Measurements from ENCODE around the gene SPRY1. TPM values are rescaled to one million over a fixed set of nuclear protein-coding genes. Genes with fewer than 3 reads are reported as not detected.
A peak's percentile ranks its signal among the peaks of the same experiment; 100 is the strongest.

The SPRY1 gene
- total and polyA plus RNA-seq, 9 of the 15 experiments (the other 6 are each of a cell fraction or from before 2014, with no cell fraction given): 0.18 to 1.9 (median 0.45) TPM; not detected in 1

DNA sequence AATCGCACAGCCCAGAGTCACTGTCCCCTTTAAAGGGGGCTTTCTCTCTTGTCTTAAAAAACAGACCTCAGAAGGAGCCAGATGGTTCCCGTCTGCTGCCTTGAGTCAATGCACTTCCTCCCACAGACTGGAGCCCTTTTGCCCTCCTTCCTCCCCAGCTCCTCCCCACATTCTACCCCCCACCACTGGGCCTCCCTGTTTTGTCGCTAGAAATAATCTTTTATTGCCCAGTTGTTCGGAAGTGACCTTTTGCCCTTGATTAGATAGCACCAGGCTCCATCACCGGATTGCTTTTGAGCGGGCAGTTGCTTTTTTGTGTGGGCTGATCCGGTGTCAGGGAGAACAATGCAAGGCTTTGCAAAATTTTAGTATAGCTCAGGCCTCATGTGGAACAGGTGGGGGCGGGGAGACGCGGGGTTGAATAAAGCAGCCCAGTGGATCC, 47.7 kb downstream of the SPRY1 start:
- in situ Hi-C loops (cut with MboI) (no loop called here), intact Hi-C loops (cut with micrococcal nuclease) (loop anchor here (5.0 kb wide), 1 partner anchor 47 kb away; the partner anchor contains the start of gene SPRY1)
- Histone ChIP-seq H3K4me2 (ENCODE audit: insufficient read depth, low read length) (peak overlapping the region; percentile 29), H3K9me1 (ENCODE audit: control insufficient read depth, insufficient read depth, low read length) (no peaks in the 10 kb centered on the region), H2AFZ (ENCODE audit: low read depth, low read length) (peak overlapping the region; percentile 86), H3K27me3 (ENCODE audit: control insufficient read depth in 2 of 2, insufficient read depth in 2 of 2, low read length in 2 of 2) (no peaks in the 10 kb centered on the region), H3K9ac (ENCODE audit: insufficient read depth in 1 of 2, low read depth in 2 of 2, low read length in 2 of 2) (no peak overlapping the region; a peak in 2 of 4 replicates), H3K27ac (ENCODE audit: extremely low read depth, low read depth, low read length) (peak overlapping the region; percentile 54), H3K79me2 (ENCODE audit: control insufficient read depth, insufficient read depth, low read length) (no peaks in the 10 kb centered on the region), H3K4me3 (no peak overlapping the region), H3K36me3 (ENCODE audit: control insufficient read depth, insufficient read depth, low read length) (no peaks in the 10 kb centered on the region), H4K20me1 (replicated peaks; ENCODE audit: control insufficient read depth, insufficient read depth, low read length) (no peaks in the 10 kb centered on the region), H3K9me3 (replicated peaks; ENCODE audit: control insufficient read depth, insufficient read depth, low read depth, low read length) (no peaks in the 10 kb centered on the region), H3K4me1 (replicated peaks in 1 of 2; ENCODE audit: control insufficient read depth in 2 of 2, insufficient read depth in 2 of 2, low read length in 2 of 2) (peaks cover 0 to 8% of the 10 kb centered on the region in 2 experiments; a peak in 4 of 5 replicates)
- BruUV-seq (replicated peaks): no TSS peak
- DNase-seq (ENCODE audit: extremely low read depth in 1 of 4, low spot score in 3 of 4) (peak; percentile 39 to 72 (median 58)), ATAC-seq (peak; percentile 95), FAIRE-seq (peak; percentile 78)
- CTCF ChIA-PET (ENCODE audit: low intra/inter-chr PET ratio): no interaction called here
- POLR2A ChIA-PET: no interaction called here
- WGBS (ENCODE audit: insufficient coverage, low coverage, missing lambda C conversion rate): 4% methylated on average over 10 of the region's 10 CpGs
- TF ChIP-seq, protein P1, sequence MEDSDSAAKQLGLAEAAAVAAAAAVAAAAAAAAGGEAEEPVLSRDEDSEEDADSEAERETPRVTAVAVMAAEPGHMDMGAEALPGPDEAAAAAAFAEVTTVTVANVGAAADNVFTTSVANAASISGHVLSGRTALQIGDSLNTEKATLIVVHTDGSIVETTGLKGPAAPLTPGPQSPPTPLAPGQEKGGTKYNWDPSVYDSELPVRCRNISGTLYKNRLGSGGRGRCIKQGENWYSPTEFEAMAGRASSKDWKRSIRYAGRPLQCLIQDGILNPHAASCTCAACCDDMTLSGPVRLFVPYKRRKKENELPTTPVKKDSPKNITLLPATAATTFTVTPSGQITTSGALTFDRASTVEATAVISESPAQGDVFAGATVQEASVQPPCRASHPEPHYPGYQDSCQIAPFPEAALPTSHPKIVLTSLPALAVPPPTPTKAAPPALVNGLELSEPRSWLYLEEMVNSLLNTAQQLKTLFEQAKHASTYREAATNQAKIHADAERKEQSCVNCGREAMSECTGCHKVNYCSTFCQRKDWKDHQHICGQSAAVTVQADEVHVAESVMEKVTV (CRISPR knock-in tag; IDR thresholded peaks at IDR 0.05): no peak
- TF ChIP-seq SRSF3 (IDR thresholded peaks at IDR 0.05; ENCODE audit: insufficient read depth, low read length): no peak
- no peak for TF ChIP-seq HNRNPK (IDR thresholded peaks at IDR 0.05; ENCODE audit: low read depth, low read length, poor library complexity, severe bottlenecking)
- TF ChIP-seq HDAC2 (IDR thresholded peaks at IDR 0.05): no peak
- TF ChIP-seq, protein P2, sequence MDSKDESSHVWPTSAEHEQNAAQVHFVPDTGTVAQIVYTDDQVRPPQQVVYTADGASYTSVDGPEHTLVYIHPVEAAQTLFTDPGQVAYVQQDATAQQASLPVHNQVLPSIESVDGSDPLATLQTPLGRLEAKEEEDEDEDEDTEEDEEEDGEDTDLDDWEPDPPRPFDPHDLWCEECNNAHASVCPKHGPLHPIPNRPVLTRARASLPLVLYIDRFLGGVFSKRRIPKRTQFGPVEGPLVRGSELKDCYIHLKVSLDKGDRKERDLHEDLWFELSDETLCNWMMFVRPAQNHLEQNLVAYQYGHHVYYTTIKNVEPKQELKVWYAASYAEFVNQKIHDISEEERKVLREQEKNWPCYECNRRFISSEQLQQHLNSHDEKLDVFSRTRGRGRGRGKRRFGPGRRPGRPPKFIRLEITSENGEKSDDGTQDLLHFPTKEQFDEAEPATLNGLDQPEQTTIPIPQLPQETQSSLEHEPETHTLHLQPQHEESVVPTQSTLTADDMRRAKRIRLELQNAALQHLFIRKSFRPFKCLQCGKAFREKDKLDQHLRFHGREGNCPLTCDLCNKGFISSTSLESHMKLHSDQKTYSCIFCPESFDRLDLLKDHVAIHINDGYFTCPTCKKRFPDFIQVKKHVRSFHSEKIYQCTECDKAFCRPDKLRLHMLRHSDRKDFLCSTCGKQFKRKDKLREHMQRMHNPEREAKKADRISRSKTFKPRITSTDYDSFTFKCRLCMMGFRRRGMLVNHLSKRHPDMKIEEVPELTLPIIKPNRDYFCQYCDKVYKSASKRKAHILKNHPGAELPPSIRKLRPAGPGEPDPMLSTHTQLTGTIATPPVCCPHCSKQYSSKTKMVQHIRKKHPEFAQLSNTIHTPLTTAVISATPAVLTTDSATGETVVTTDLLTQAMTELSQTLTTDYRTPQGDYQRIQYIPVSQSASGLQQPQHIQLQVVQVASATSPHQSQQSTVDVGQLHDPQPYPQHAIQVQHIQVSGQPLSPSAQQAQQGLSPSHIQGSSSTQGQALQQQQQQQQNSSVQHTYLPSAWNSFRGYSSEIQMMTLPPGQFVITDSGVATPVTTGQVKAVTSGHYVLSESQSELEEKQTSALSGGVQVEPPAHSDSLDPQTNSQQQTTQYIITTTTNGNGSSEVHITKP (IDR thresholded peaks at IDR 0.05; ENCODE audit: partially characterized antibody): no peak
- no peak for TF ChIP-seq KDM2B (CRISPR knock-in tag; IDR thresholded peaks at IDR 0.05)
- TF ChIP-seq, protein P3, sequence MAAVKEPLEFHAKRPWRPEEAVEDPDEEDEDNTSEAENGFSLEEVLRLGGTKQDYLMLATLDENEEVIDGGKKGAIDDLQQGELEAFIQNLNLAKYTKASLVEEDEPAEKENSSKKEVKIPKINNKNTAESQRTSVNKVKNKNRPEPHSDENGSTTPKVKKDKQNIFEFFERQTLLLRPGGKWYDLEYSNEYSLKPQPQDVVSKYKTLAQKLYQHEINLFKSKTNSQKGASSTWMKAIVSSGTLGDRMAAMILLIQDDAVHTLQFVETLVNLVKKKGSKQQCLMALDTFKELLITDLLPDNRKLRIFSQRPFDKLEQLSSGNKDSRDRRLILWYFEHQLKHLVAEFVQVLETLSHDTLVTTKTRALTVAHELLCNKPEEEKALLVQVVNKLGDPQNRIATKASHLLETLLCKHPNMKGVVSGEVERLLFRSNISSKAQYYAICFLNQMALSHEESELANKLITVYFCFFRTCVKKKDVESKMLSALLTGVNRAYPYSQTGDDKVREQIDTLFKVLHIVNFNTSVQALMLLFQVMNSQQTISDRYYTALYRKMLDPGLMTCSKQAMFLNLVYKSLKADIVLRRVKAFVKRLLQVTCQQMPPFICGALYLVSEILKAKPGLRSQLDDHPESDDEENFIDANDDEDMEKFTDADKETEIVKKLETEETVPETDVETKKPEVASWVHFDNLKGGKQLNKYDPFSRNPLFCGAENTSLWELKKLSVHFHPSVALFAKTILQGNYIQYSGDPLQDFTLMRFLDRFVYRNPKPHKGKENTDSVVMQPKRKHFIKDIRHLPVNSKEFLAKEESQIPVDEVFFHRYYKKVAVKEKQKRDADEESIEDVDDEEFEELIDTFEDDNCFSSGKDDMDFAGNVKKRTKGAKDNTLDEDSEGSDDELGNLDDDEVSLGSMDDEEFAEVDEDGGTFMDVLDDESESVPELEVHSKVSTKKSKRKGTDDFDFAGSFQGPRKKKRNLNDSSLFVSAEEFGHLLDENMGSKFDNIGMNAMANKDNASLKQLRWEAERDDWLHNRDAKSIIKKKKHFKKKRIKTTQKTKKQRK (IDR thresholded peaks at IDR 0.05; ENCODE audit: borderline replicate concordance, low read depth, low read length): no peak
- TF ChIP-seq NCOA6 (IDR thresholded peaks at IDR 0.05): no peak
- 0 out of 4 replicates have a peak, but pooled peaks of 1 of the 2 experiments have one; percentile 36 for TF ChIP-seq ETV6 (IDR thresholded peaks at IDR 0.05; ENCODE audit: borderline replicate concordance in 1 of 2, low read depth in 2 of 2, low read length in 1 of 2)
- TF ChIP-seq ETV6 (CRISPR knock-in tag; IDR thresholded peaks at IDR 0.05; ENCODE audit: borderline replicate concordance): no peak
- TF ChIP-seq ZNF76 (CRISPR knock-in tag; IDR thresholded peaks at IDR 0.05; ENCODE audit: borderline replicate concordance): no peak
- TF ChIP-seq ZNF445 (CRISPR knock-in tag; IDR thresholded peaks at IDR 0.05; ENCODE audit: low read depth): no peak
- 0 out of 2 replicates have a peak, but pooled peaks have one; percentile 61 for TF ChIP-seq RNF2 (IDR thresholded peaks at IDR 0.05)
- TF ChIP-seq EWSR1 (IDR thresholded peaks at IDR 0.05; ENCODE audit: borderline replicate concordance, low read depth, partially characterized antibody): no peak

Data from K562 (cell line).